ENCODE data around the gene JMJD4. TPM values are rescaled to one million over a fixed set of nuclear protein-coding genes. Genes with fewer than 3 reads are reported as not detected.

JMJD4 gene
- total RNA-seq, 4 donors from 2014 or later: 20.6 to 31.7 (median 28.8) TPM

- no peak overlapping the region for H3K4me3 ChIP-seq (replicated peaks in 1 of 3)
- intact Hi-C loops (cut with DNase I): no loop called here
- no peak overlapping the region for H3K27ac ChIP-seq
- no peaks in the 10 kb centered on the region for H3K9me3 ChIP-seq
- no peak for DNase-seq
- WGBS, 2 donors: 88 to 93% methylated on average over 7 of the region's 7 CpGs
- peaks cover 0 to 4% of the 10 kb centered on the region in 2 donors for H3K36me3 ChIP-seq
- TF ChIP-seq, protein P1, sequence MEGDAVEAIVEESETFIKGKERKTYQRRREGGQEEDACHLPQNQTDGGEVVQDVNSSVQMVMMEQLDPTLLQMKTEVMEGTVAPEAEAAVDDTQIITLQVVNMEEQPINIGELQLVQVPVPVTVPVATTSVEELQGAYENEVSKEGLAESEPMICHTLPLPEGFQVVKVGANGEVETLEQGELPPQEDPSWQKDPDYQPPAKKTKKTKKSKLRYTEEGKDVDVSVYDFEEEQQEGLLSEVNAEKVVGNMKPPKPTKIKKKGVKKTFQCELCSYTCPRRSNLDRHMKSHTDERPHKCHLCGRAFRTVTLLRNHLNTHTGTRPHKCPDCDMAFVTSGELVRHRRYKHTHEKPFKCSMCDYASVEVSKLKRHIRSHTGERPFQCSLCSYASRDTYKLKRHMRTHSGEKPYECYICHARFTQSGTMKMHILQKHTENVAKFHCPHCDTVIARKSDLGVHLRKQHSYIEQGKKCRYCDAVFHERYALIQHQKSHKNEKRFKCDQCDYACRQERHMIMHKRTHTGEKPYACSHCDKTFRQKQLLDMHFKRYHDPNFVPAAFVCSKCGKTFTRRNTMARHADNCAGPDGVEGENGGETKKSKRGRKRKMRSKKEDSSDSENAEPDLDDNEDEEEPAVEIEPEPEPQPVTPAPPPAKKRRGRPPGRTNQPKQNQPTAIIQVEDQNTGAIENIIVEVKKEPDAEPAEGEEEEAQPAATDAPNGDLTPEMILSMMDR (IDR thresholded peaks at IDR 0.05): no peak
- TF ChIP-seq POLR2A (IDR thresholded peaks at IDR 0.05): no peak
- H3K4me1 ChIP-seq: no peaks in the 10 kb centered on the region
- H3K27me3 ChIP-seq: no peaks in the 10 kb centered on the region
Measured at GRCh38 chr1:227776331-227776771, 41.2 kb upstream of the JMJD4 start.

DNA sequence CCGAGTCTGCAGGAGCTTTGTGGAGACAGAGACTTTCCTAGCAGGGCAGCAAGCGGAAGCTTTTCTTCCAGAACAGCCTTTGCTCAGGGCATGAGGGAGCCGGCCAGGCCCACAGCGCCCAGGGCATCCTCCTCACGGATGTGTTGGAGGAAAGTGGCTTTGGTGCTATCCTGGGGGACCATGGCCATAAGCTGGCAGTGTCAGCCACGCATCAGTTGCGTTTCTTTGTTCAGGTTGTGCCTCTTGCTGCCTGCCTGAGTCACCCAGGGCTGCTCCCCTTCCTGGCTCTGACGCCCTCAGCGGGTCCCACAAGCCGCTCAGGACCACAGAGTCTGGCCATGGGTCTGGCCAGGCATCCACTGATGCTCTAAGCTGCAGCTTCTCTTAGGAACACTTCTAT is 40.7 kb upstream of the JMJD4 start:
- Histone ChIP-seq H3K27ac (no peak overlapping the region), H3K36me3 (peaks cover 0 to 4% of the 10 kb centered on the region in 2 donors), H3K9me3 (no peaks in the 10 kb centered on the region), H3K4me3 (replicated peaks in 1 of 3) (no peak overlapping the region), H3K4me1 (no peaks in the 10 kb centered on the region), H3K27me3 (no peaks in the 10 kb centered on the region)
- no peak for DNase-seq
- TF ChIP-seq POLR2A (IDR thresholded peaks at IDR 0.05): no peak
- TF ChIP-seq, protein P1 (IDR thresholded peaks at IDR 0.05): no peak
- 88 to 96% methylated on average over 8 to 10 of the region's 10 CpGs for WGBS, 2 donors
- intact Hi-C loops (cut with DNase I): no loop called here

GRCh38 chr1:227774821-227775661 is 39.9 kb upstream of the JMJD4 start:
- no peaks in the 10 kb centered on the region for H3K9me3 ChIP-seq
- no peak overlapping the region for H3K27ac ChIP-seq
- no peak for DNase-seq
- peaks cover 0 to 9% of the 10 kb centered on the region in 2 donors for H3K36me3 ChIP-seq
- intact Hi-C loops (cut with DNase I): no loop called here
- 79 to 94% methylated on average over 28 of the region's 42 CpGs for WGBS, 2 donors
- H3K27me3 ChIP-seq: no peaks in the 10 kb centered on the region
- no peaks in the 10 kb centered on the region for H3K4me1 ChIP-seq
- H3K4me3 ChIP-seq (replicated peaks in 1 of 3): no peak overlapping the region
- TF ChIP-seq, protein P1 (IDR thresholded peaks at IDR 0.05): no peak
- TF ChIP-seq POLR2A (IDR thresholded peaks at IDR 0.05): no peak

DNA sequence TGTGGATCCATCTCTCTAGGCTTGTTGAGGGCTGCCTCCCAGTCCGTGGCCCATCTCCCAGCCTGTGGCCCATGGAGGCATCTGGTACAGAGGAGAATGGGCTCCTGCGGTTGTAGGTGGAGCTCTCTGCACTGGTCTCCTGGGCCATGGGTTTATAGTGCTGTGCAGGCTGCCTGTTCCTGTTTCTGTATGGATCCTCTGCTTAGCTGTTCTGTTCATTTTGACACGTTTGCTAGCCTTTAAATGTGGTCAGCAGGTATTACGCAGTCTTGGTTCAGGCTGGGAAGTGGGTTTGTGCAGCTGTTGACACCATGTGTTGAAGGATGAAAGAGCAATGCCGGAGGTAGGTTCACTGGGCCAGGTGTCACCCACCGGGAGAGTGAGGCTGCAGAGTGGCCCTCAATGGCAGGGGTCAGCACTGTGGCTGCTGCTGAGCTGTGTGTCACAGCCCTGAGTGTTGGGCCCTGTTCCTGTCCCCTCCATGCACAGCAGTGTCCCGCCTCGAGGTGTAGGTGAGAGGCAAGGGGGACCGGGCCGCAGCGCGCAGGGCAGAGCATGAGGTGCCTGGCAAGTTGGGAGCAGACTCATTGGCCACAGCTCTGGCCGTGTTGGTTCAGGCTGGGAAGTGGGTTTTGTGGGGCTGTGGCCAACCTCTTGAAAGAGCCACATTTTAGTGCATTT is 39.1 kb upstream of the JMJD4 start:
- TF ChIP-seq POLR2A (IDR thresholded peaks at IDR 0.05): no peak
- TF ChIP-seq, protein P1 (IDR thresholded peaks at IDR 0.05): no peak
- DNase-seq: no peak
- H3K36me3 ChIP-seq: peaks cover 0 to 10% of the 10 kb centered on the region in 2 donors
- 88 to 92% methylated on average over 11 to 13 of the region's 13 CpGs for WGBS, 2 donors
- H3K4me3 ChIP-seq (replicated peaks in 1 of 3): no peak overlapping the region
- no peaks in the 10 kb centered on the region for H3K9me3 ChIP-seq
- intact Hi-C loops (cut with DNase I): no loop called here
- H3K27me3 ChIP-seq: no peaks in the 10 kb centered on the region
- no peak overlapping the region for H3K27ac ChIP-seq
- H3K4me1 ChIP-seq: no peaks in the 10 kb centered on the region

- H3K9me3 ChIP-seq: no peaks in the 10 kb centered on the region
- H3K27ac ChIP-seq: no peak overlapping the region
- H3K4me3 ChIP-seq (replicated peaks in 1 of 3): no peak overlapping the region
- H3K36me3 ChIP-seq: peaks cover under 1 to 12% of the 10 kb centered on the region in 2 donors
- no peaks in the 10 kb centered on the region for H3K4me1 ChIP-seq
- H3K27me3 ChIP-seq: no peaks in the 10 kb centered on the region
- intact Hi-C loops (cut with DNase I): no loop called here
- 91 to 94% methylated on average over 15 of the region's 15 CpGs for WGBS, 2 donors
- no peak for DNase-seq
- no peak for TF ChIP-seq POLR2A (IDR thresholded peaks at IDR 0.05)
- TF ChIP-seq, protein P1 (IDR thresholded peaks at IDR 0.05): no peak
Measured at GRCh38 chr1:227773558-227773957, 38.5 kb upstream of the JMJD4 start.
